MCF 10A (cell line): Measurements from ENCODE around the gene PRXL2A. TPM values are rescaled to one million over a fixed set of nuclear protein-coding genes. Genes with fewer than 3 reads are reported as not detected.
"Not testable (repeated sequence)": the region's sequence is repeated elsewhere in the genome, so short reads cannot be mapped to it uniquely, and the experiment has no call there.

Experiments
- BruUV-seq: library from RNA; stranded (reverse); fragments of 400-500 nt; replicated peaks from 2 replicates; lab custom pipeline; 2021; lab: Mats Ljungman, UMichigan
- CTCF ChIA-PET: fragments of 300-600 bp; sonication (Branson Sonifier 250); formaldehyde crosslinking; extraction: SDS; loops from one replicate; lab custom pipeline; 2021; ENCODE audit warnings: antibody characterized with exemption, inconsistent platforms; lab: Yijun Ruan, JAX
- POLR2A ChIA-PET: fragments of 300-600, 350-650 bp; sonication (Branson Sonifier 250); formaldehyde crosslinking; extraction: SDS; loops from one replicate; lab custom pipeline; 2020; ENCODE audit warnings: antibody characterized with exemption, inconsistent platforms; lab: Yijun Ruan, JAX
- DNase-seq: peaks from one replicate; pipeline ENCODE4 v3.0.0-alpha.2; 2018; ENCODE audit not compliant: unreplicated experiment
- H3K27ac Mint-ChIP-seq: one replicate; pipeline ENCODE4 v1.8.0; 2022; ENCODE audit warnings: mild to moderate bottlenecking, low read depth, mixed read lengths; ENCODE audit not compliant: unreplicated experiment
- H3K27me3 Mint-ChIP-seq: one replicate; pipeline ENCODE4 v1.8.0; 2022; ENCODE audit warnings: mixed read lengths; ENCODE audit not compliant: insufficient read depth, unreplicated experiment
- H3K36me3 Mint-ChIP-seq: one replicate; pipeline ENCODE4 v1.8.0; 2022; ENCODE audit warnings: mild to moderate bottlenecking, moderate library complexity, mixed read lengths; ENCODE audit not compliant: insufficient read depth, unreplicated experiment
- H3K4me1 Mint-ChIP-seq: one replicate; pipeline ENCODE4 v1.8.0; 2022; ENCODE audit warnings: mixed read lengths; ENCODE audit not compliant: insufficient read depth, unreplicated experiment
- H3K4me3 Mint-ChIP-seq: one replicate; pipeline ENCODE4 v1.8.0; 2022; ENCODE audit warnings: mild to moderate bottlenecking, moderate library complexity, mixed read lengths; ENCODE audit not compliant: unreplicated experiment
- H3K9me3 Mint-ChIP-seq: one replicate; pipeline ENCODE4 v1.8.0; 2022; ENCODE audit warnings: mixed read lengths; ENCODE audit not compliant: unreplicated experiment
- CTCF ChIP-seq: fragments of 200-600 bp; IDR thresholded peaks from one replicate; pipeline ENCODE4 v1.8.0; 2022; ENCODE audit warnings: antibody characterized with exemption, mild to moderate bottlenecking; ENCODE audit not compliant: unreplicated experiment
- intact Hi-C: fragments of 100-400 bp; cut with micrococcal nuclease; formaldehyde crosslinking; loops from 2 replicates; pipeline ENCODE4 v1.14.1; 2022
- total RNA-seq: library from RNA; stranded (reverse); gene quantifications from 2 replicates; pipeline ENCODE4 v1.2.3, GENCODE V29; 2022

PRXL2A gene
- total RNA-seq, 1 experiment from 2014 or later, result 6.7 TPM

DNA sequence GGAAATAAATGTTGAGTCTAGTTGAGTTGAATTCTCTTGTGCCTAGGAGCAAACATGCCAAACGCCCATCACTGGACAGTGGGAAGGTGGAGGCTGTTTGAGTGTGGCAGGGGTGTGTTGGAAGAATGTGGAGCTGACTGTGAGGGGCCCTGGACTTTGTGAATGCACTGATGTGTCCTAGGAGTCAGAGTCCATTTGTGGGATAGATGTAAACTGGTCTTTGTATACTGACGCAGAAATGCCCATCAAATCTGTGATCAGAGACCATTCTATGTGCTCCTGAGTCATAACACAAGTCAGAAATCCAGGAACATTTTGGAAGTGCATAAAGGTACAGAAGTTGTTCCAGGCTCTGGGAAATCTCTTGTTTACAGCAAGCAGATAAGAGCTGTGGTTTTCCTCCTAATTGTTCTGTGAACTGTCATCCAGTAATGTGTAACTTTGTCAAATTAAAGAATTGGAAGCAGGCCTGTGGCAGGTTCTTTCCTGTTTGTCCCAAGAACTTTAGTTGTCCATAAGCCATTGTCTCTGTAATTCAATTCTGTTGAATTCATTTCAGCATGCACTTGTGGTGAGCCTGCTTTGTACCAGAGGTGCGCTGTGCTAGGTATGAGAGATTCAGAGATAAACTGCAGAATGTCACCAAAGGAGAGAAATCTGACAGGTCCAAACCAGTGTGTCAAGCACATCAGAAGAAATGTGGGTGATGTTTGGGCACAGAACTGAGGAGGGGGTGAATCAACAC, 7.6 kb downstream of the PRXL2A start:
- Mint-ChIP-seq H3K36me3 (peaks cover 13% of the 10 kb centered on the region), H3K27ac (no peak overlapping the region), H3K27me3 (no peaks in the 10 kb centered on the region), H3K9me3 (no peaks in the 10 kb centered on the region), H3K4me1 (peaks cover 29% of the 10 kb centered on the region), H3K4me3 (no peak overlapping the region)
- no TSS peak for BruUV-seq
- ChIA-PET CTCF (interaction anchor here (1.7 kb wide), 1 partner anchor 29 kb away, joined by 3 read pairs; no protein-coding TSS in a partner anchor), POLR2A (no interaction called here)
- TF ChIP-seq CTCF, result no peak
- DNase-seq, result no peak
- intact Hi-C loops, result no loop called here

- intact Hi-C loops, result no loop called here
- no peaks in the 10 kb centered on the region for H3K27me3 Mint-ChIP-seq
- no peak overlapping the region for H3K4me3 Mint-ChIP-seq
- CTCF ChIA-PET, result interaction anchor here (1.7 kb wide), 1 partner anchor 28 kb away, joined by 3 read pairs; no protein-coding TSS in a partner anchor
- no peak for TF ChIP-seq CTCF
- no TSS peak for BruUV-seq
- POLR2A ChIA-PET, result no interaction called here
- H3K9me3 Mint-ChIP-seq, result no peaks in the 10 kb centered on the region
- H3K4me1 Mint-ChIP-seq, result peaks cover 24% of the 10 kb centered on the region
- peaks cover 13% of the 10 kb centered on the region for H3K36me3 Mint-ChIP-seq
- DNase-seq, result no peak
- no peak overlapping the region for H3K27ac Mint-ChIP-seq
These were observed 8.2 kb downstream of the PRXL2A start for GRCh38 chr10:80416479-80417098.

GRCh38 chr10:80417256-80417655, 8.9 kb downstream of the PRXL2A start:
- BruUV-seq, POLR2A ChIA-PET, H3K27me3 Mint-ChIP-seq, H3K36me3 Mint-ChIP-seq, H3K9me3 Mint-ChIP-seq, H3K27ac Mint-ChIP-seq, intact Hi-C loops, H3K4me3 Mint-ChIP-seq, DNase-seq: not testable (repeated sequence)
- H3K4me1 Mint-ChIP-seq, result peaks cover 17% of the 10 kb centered on the region
- CTCF ChIA-PET, result interaction anchor here (1.4 to 2.9 kb wide), 2 partner anchors 27 to 34 kb away, joined by 4 to 13 read pairs; no protein-coding TSS in a partner anchor

DNA sequence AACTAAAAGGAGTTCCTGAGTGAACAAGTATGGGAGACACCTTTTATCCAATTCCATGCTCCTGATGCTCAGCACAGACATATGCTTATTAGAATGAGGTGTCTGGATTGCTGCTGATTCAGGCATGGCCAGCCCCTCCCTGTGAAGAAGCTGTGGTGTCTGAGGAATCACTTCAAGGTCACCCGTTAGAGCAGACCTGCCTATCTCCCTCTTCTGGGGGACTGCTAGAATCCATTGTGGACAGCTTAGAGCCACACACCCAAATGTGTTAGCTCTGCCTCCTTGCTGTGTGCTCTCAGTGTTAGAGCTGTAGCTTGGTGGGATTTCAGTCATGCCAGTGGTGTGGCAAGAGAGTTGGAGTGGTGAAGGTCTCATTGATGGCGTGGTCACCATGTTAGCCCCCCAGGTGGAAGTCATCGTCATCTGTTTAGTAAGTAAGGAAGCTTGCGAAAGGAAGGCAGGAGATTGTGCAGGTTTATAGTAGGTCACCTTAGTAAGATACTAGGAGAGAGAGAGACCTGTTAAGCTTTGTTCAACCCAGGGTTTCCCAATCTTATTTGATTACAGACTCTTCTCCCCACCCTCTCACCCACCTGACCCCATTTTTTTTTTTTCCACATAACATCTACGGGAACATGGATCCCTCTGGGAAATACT, 12.8 kb downstream of the PRXL2A start:
- no peak overlapping the region for H3K27ac Mint-ChIP-seq
- no peaks in the 10 kb centered on the region for H3K9me3 Mint-ChIP-seq
- intact Hi-C loops, result no loop called here
- DNase-seq, result no peak
- no peak for TF ChIP-seq CTCF
- H3K36me3 Mint-ChIP-seq, result peaks cover 6% of the 10 kb centered on the region
- H3K27me3 Mint-ChIP-seq, result no peaks in the 10 kb centered on the region
- ChIA-PET CTCF (interaction anchor here (0.6 to 3.3 kb wide), 8 partner anchors 10 to 504 kb away, joined by 3 to 23 read pairs (median 4); no protein-coding TSS in a partner anchor), POLR2A (no interaction called here)
- BruUV-seq, result no TSS peak
- no peaks in the 10 kb centered on the region for H3K4me1 Mint-ChIP-seq
- no peak overlapping the region for H3K4me3 Mint-ChIP-seq
